K562 (cell line): ENCODE data around the gene TNIK. TPM values are rescaled to one million over a fixed set of nuclear protein-coding genes. Genes with fewer than 3 reads are reported as not detected.

Experiments used
- ATAC-seq: fragments of 200-7000 bp; cut with Tn5 transposase; 3 replicates; pipeline ENCODE4 v1.9.1; 2020; ENCODE audit warnings: moderate library complexity
- BruUV-seq: library from RNA; stranded (reverse); fragments of 400-500 nt; replicated peaks from 2 replicates; lab custom pipeline; 2021; lab: Mats Ljungman, UMichigan
- CTCF ChIA-PET: fragments of 300-600 bp; formaldehyde crosslinking; extraction: SDS; loops from one replicate; lab custom pipeline; 2021; ENCODE audit warnings: low intra/inter-chr PET ratio; lab: Yijun Ruan, JAX
- POLR2A ChIA-PET: fragments of 300-600, 350-650 bp; sonication (Branson Sonifier 250); formaldehyde crosslinking; extraction: SDS; loops from one replicate; lab custom pipeline; 2021; ENCODE audit warnings: antibody characterized with exemption, inconsistent platforms; lab: Yijun Ruan, JAX
- DNase-seq, 4 experiments: peaks; one replicate each; pipeline versions ENCODE4 v3.0.0 to v3.0.0-alpha.2; 2011 to 2018; ENCODE audit warnings: low spot score in 3 of 4, mixed read lengths in 3 of 4; ENCODE audit errors: extremely low read depth in 1 of 4
- FAIRE-seq: peaks from 2 replicates; lab custom pipeline; 2011; peaks lifted over from hg19 to GRCh38; lab: Jason Lieb, UNC
- H2AFZ ChIP-seq: 2 replicates; pipeline ENCODE4 v1.6.0; 2011; ENCODE audit warnings: low read depth, low read length, control low read depth, inconsistent platforms
- H3K27ac ChIP-seq: fragments of 200-600 bp; 3 replicates; pipeline ENCODE4 v1.8.0; 2011; ENCODE audit warnings: low read depth, mild to moderate bottlenecking, control low read depth, inconsistent platforms, low read length, moderate library complexity, mixed read lengths; ENCODE audit errors: extremely low read depth
- H3K27me3 ChIP-seq, 2 experiments: fragments of 300-600 bp in 1 of 2; 2 replicates in 1 of 2; 3 replicates in 1 of 2; pipeline versions ENCODE4 v1.6.0 to v1.8.0; 2011; ENCODE audit warnings: inconsistent platforms in 2 of 2, low read length in 2 of 2, mild to moderate bottlenecking in 1 of 2, mixed read lengths in 1 of 2, moderate library complexity in 1 of 2; ENCODE audit not compliant: control insufficient read depth in 2 of 2, insufficient read depth in 2 of 2
- H3K36me3 ChIP-seq: fragments of 300-600 bp; 3 replicates; pipeline ENCODE4 v1.8.0; 2011; ENCODE audit warnings: mild to moderate bottlenecking, low read length, inconsistent platforms; ENCODE audit not compliant: control insufficient read depth, insufficient read depth
- H3K4me1 ChIP-seq, 2 experiments: fragments of 200-600 bp in 1 of 2; replicated peaks in 1 of 2; 2 replicates in 1 of 2; 3 replicates in 1 of 2; pipeline versions ENCODE4 v1.5.1 to v1.8.0; 2011; ENCODE audit warnings: inconsistent platforms in 2 of 2, low read length in 2 of 2, mild to moderate bottlenecking in 1 of 2, mixed read lengths in 1 of 2, moderate library complexity in 1 of 2; ENCODE audit not compliant: control insufficient read depth in 2 of 2, insufficient read depth in 2 of 2
- H3K4me2 ChIP-seq: 2 replicates; pipeline ENCODE4 v1.6.1; 2011; ENCODE audit warnings: low read length, control low read depth, inconsistent platforms, mixed read lengths; ENCODE audit not compliant: insufficient read depth
- H3K4me3 ChIP-seq: fragments of 200-600 bp; sonication (generic), shearing (Covaris generic); 2 replicates; pipeline ENCODE4 v1.5.1; 2016; ENCODE audit warnings: control low read depth, inconsistent platforms
- H3K79me2 ChIP-seq: fragments of 200-600 bp; 3 replicates; pipeline ENCODE4 v1.8.0; 2011; ENCODE audit warnings: low read length, inconsistent platforms; ENCODE audit not compliant: control insufficient read depth, insufficient read depth
- H3K9ac ChIP-seq, 2 experiments: 2 replicates each; pipeline versions ENCODE4 v1.6.0 to v1.6.1; 2011; ENCODE audit warnings: low read depth in 2 of 2, low read length in 2 of 2, control low read depth in 1 of 2, inconsistent platforms in 1 of 2, mild to moderate bottlenecking in 1 of 2, mixed read lengths in 1 of 2; ENCODE audit not compliant: insufficient read depth in 1 of 2
- H3K9me1 ChIP-seq: one replicate; pipeline ENCODE4 v1.6.0; 2011; ENCODE audit warnings: inconsistent platforms, mild to moderate bottlenecking, low read length, moderate library complexity; ENCODE audit not compliant: control insufficient read depth, insufficient read depth
- H3K9me3 ChIP-seq: replicated peaks from 2 replicates; pipeline ENCODE4 v1.5.1; 2011; ENCODE audit warnings: low read depth, low read length, inconsistent platforms; ENCODE audit not compliant: control insufficient read depth, insufficient read depth
- H4K20me1 ChIP-seq: replicated peaks from 2 replicates; pipeline ENCODE4 v1.6.1; 2011; ENCODE audit warnings: low read length, inconsistent platforms, mixed read lengths; ENCODE audit not compliant: control insufficient read depth, insufficient read depth
- E4F1 ChIP-seq: fragments of 250-450 bp; sonication (Bioruptor Pico); IDR thresholded peaks from 2 replicates; pipeline ENCODE4 v1.5.0; 2021; ENCODE audit warnings: mild to moderate bottlenecking, borderline replicate concordance
- TAF7 ChIP-seq: fragments of 450-650 bp; IDR thresholded peaks from 2 replicates; pipeline ENCODE4 v1.6.1; 2016; ENCODE audit warnings: missing genetic modification characterization, missing compliant biosample characterization
- ZFP91 ChIP-seq: sonication (generic); formaldehyde crosslinking; IDR thresholded peaks from 2 replicates; pipeline ENCODE4 v1.8.0; 2022; ENCODE audit warnings: mild to moderate bottlenecking, missing genetic modification reagents
- ZNF3 ChIP-seq: fragments of 250-450 bp; sonication (Bioruptor Pico); IDR thresholded peaks from 2 replicates; pipeline ENCODE4 v1.5.0; 2021; ENCODE audit warnings: mild to moderate bottlenecking, moderate library complexity
- ZZZ3 ChIP-seq: fragments of 450-650 bp; IDR thresholded peaks from 2 replicates; pipeline ENCODE4 v1.6.1; 2016; ENCODE audit warnings: antibody characterized with exemption, mild to moderate bottlenecking, moderate library complexity
- WGBS: fragments of 100-300 bp; shearing (Covaris generic); methylation state at CpG from one replicate; pipeline ENCODE4 v1.1.6; 2016; ENCODE audit warnings: low coverage, mixed read lengths; ENCODE audit not compliant: insufficient coverage; ENCODE audit errors: missing lambda C conversion rate; 5-methylcytosine and 5-hydroxymethylcytosine counted together
- in situ Hi-C: fragments of 300-500 bp; cut with MboI; formaldehyde crosslinking; loops from 4 replicates; pipeline ENCODE4 v1.15.0; 2018; ENCODE audit warnings: inconsistent platforms, mixed read lengths
- intact Hi-C: fragments of 100-400 bp; cut with micrococcal nuclease; formaldehyde crosslinking; loops from 2 replicates; pipeline ENCODE4 v1.14.2; 2022
- polyA plus RNA-seq, 8 experiments: library from polyadenylated mRNA; depleted of rRNA in 4 of 8; stranded (reverse) in 5 of 8; unstranded in 3 of 8; fragments of >200 nt; fragmentation: Nextera tagmentation in 2 of 8; fragmentation: Illumina TruSeq in 1 of 8; extraction: Ambion mirVana in 2 of 8; extraction: Trizol in 1 of 8; gene quantifications; 2 replicates each; pipeline versions ENCODE4 v1.2.1 to v1.2.3, GENCODE V29; 2011 to 2014; ENCODE audit warnings: inconsistent platforms in 1 of 8, missing spikeins in 1 of 8
- total RNA-seq, 7 experiments: library from RNA; depleted of rRNA in 6 of 7; stranded (reverse); fragments of >200 nt in 6 of 7; fragmentation: Illumina TruSeq in 2 of 7; extraction: Trizol in 2 of 7; gene quantifications; 2 replicates each; pipeline versions ENCODE4 v1.2.1 to v1.2.3, GENCODE V29; 2011 to 2021; ENCODE audit warnings: low replicate concordance in 1 of 7

TNIK gene
- total and polyA plus RNA-seq, 9 of the 15 experiments (the other 6 are each of a cell fraction or from before 2014, with no cell fraction given) = 6.6 to 39.0 (median 24.7) TPM

- no TSS peak for BruUV-seq
- Histone ChIP-seq H3K27ac (no peak overlapping the region), H3K4me2 (no peak overlapping the region), H2AFZ (no peak overlapping the region), H3K36me3 (no peaks in the 10 kb centered on the region), H3K4me1 (no peaks in the 10 kb centered on the region), H4K20me1 (0 out of 2 replicates have a peak, but pooled peaks cover 5% of the 10 kb centered on the region), H3K79me2 (0 out of 3 replicates have a peak, but pooled peaks cover 2% of the 10 kb centered on the region)
- no peak for DNase-seq
- CTCF ChIA-PET = no interaction called here
- in situ Hi-C loops = no loop called here
- TF ChIP-seq ZZZ3 (no peak), E4F1 (CRISPR knock-in tag) (no peak), ZNF3 (CRISPR knock-in tag) (no peak), TAF7 (no peak), ZFP91 (CRISPR knock-in tag) (no peak)
- TF ChIP-seq, all 486 proteins: peak for 0
- FAIRE-seq (no peak), ATAC-seq (no peak)
- WGBS = 71% methylated on average over 1 of the region's 1 CpG
- Histone ChIP-seq H3K9me3 (no peaks in the 10 kb centered on the region), H3K4me3 (no peak overlapping the region), H3K9me1 (no peaks in the 10 kb centered on the region), H3K9ac (no peak overlapping the region), H3K27me3 (no peaks in the 10 kb centered on the region)
- intact Hi-C loops = no loop called here
- POLR2A ChIA-PET = interaction anchor here (0.6 to 1.2 kb wide), 2 partner anchors 8 to 118 kb away, joined by 3 read pairs; no protein-coding TSS in a partner anchor
Measured at GRCh38 chr3:171260466-171260865, 199.7 kb downstream of the TNIK start.
